ENCODE measurements around the gene DOCK1.

Gene DOCK1

GRCh38 chr10:126930883-126931503 is 25.8 kb downstream of the DOCK1 start:
- Mint-ChIP-seq H3K27me3 (ENCODE audit: low read depth, poor library complexity) (peaks cover 3% of the 10 kb centered on the region), H3K9me3 (no peaks in the 10 kb centered on the region), H3K27ac (peak overlapping the region; percentile 97), H3K4me1 (peaks cover 19% of the 10 kb centered on the region), H3K36me3 (ENCODE audit: low read depth) (peaks cover 61% of the 10 kb centered on the region), H3K4me3 (no peak overlapping the region)
- TF ChIP-seq CTCF (IDR thresholded peaks at IDR 0.05) = no peak
- no peak for DNase-seq

GRCh38 chr10:126931544-126931943 is 26.3 kb downstream of the DOCK1 start:
- H3K4me1 Mint-ChIP-seq = peaks cover 19% of the 10 kb centered on the region
- H3K4me3 Mint-ChIP-seq = no peak overlapping the region
- no peaks in the 10 kb centered on the region for H3K9me3 Mint-ChIP-seq
- H3K36me3 Mint-ChIP-seq (ENCODE audit: low read depth) = peaks cover 55% of the 10 kb centered on the region
- peaks cover 3% of the 10 kb centered on the region for H3K27me3 Mint-ChIP-seq (ENCODE audit: low read depth, poor library complexity)
- H3K27ac Mint-ChIP-seq = peak overlapping the region; percentile 97
- no peak for TF ChIP-seq CTCF (IDR thresholded peaks at IDR 0.05)
- DNase-seq = no peak

GRCh38 chr10:126932516-126932915 is 27.3 kb downstream of the DOCK1 start:
- H3K36me3 Mint-ChIP-seq (ENCODE audit: low read depth) = peaks cover 55% of the 10 kb centered on the region
- peaks cover 19% of the 10 kb centered on the region for H3K4me1 Mint-ChIP-seq
- H3K4me3 Mint-ChIP-seq = no peak overlapping the region
- peak overlapping the region; percentile 36 for H3K27ac Mint-ChIP-seq
- TF ChIP-seq CTCF (IDR thresholded peaks at IDR 0.05) = no peak
- H3K27me3 Mint-ChIP-seq (ENCODE audit: low read depth, poor library complexity) = peaks cover 3% of the 10 kb centered on the region
- H3K9me3 Mint-ChIP-seq = peaks cover 4% of the 10 kb centered on the region
- no peak for DNase-seq

GRCh38 chr10:126933116-126933515 is 27.9 kb downstream of the DOCK1 start:
- H3K9me3 Mint-ChIP-seq = peaks cover 10% of the 10 kb centered on the region
- TF ChIP-seq CTCF (IDR thresholded peaks at IDR 0.05) = no peak
- H3K36me3 Mint-ChIP-seq (ENCODE audit: low read depth) = peaks cover 55% of the 10 kb centered on the region
- H3K27ac Mint-ChIP-seq = no peak overlapping the region
- H3K4me1 Mint-ChIP-seq = peaks cover 15% of the 10 kb centered on the region
- H3K27me3 Mint-ChIP-seq (ENCODE audit: low read depth, poor library complexity) = peaks cover 3% of the 10 kb centered on the region
- no peak overlapping the region for H3K4me3 Mint-ChIP-seq
- no peak for DNase-seq

- Mint-ChIP-seq H3K27ac (peak overlapping the region; percentile 87), H3K27me3 (ENCODE audit: low read depth, poor library complexity) (peaks cover 3% of the 10 kb centered on the region)
- DNase-seq = no peak
These were observed 30.2 kb downstream of the DOCK1 start for GRCh38 chr10:126935263-126935946.

More at GRCh38 chr10:126935263-126935946, 30.2 kb downstream of the DOCK1 start:
- peaks cover 31% of the 10 kb centered on the region for H3K9me3 Mint-ChIP-seq
- H3K4me1 Mint-ChIP-seq = peaks cover 15% of the 10 kb centered on the region
- peaks cover 55% of the 10 kb centered on the region for H3K36me3 Mint-ChIP-seq (ENCODE audit: low read depth)
- TF ChIP-seq CTCF (IDR thresholded peaks at IDR 0.05) = no peak
- no peak overlapping the region for H3K4me3 Mint-ChIP-seq

All from nephron progenitor cell (in vitro differentiated cells).